Esophagus (tissue), 2 donors: ENCODE measurements around the gene AEN. TPM values are rescaled to one million over a fixed set of nuclear protein-coding genes. Genes with fewer than 3 reads are reported as not detected.

Experiments used
- H3K27ac ChIP-seq, 2 donors: one replicate each; pipeline ENCODE4 v1.5.1; 2013; ENCODE audit warnings: low read depth in 2 of 2, mild to moderate bottlenecking in 2 of 2, inconsistent platforms in 1 of 2, low read length in 1 of 2, moderate library complexity in 1 of 2
- H3K27me3 ChIP-seq, 2 donors: one replicate each; pipeline ENCODE4 v1.6.1; 2013; ENCODE audit warnings: low read length in 2 of 2, control low read depth in 1 of 2, mild to moderate bottlenecking in 1 of 2; ENCODE audit not compliant: insufficient read depth in 2 of 2, control insufficient read depth in 1 of 2
- H3K36me3 ChIP-seq, 2 donors: one replicate each; pipeline ENCODE4 v1.6.1; 2013; ENCODE audit warnings: low read length in 1 of 2; ENCODE audit not compliant: control insufficient read depth in 2 of 2, insufficient read depth in 2 of 2
- H3K4me1 ChIP-seq, 2 donors: one replicate each; pipeline ENCODE4 v1.6.1; 2013; ENCODE audit warnings: low read length in 1 of 2; ENCODE audit not compliant: control insufficient read depth in 2 of 2, insufficient read depth in 2 of 2
- H3K4me3 ChIP-seq, 2 donors: one replicate each; pipeline ENCODE4 v1.5.1; 2013; ENCODE audit warnings: low read length in 2 of 2, mild to moderate bottlenecking in 2 of 2, low read depth in 1 of 2, moderate library complexity in 1 of 2
- H3K9me3 ChIP-seq, 2 donors: one replicate each; pipeline ENCODE4 v1.6.1; 2013; ENCODE audit warnings: mild to moderate bottlenecking in 2 of 2, low read depth in 1 of 2, low read length in 1 of 2, moderate library complexity in 1 of 2; ENCODE audit not compliant: control insufficient read depth in 2 of 2, insufficient read depth in 1 of 2
- WGBS, 2 donors: extraction: QIAGEN DNeasy Blood & Tissue Kit; methylation state at CpG; one replicate each; pipeline ENCODE4 v1.1.7; 2013; 5-methylcytosine and 5-hydroxymethylcytosine counted together
- polyA plus RNA-seq, 2 donors: library from polyadenylated mRNA; stranded (reverse); fragments of 200-250 nt; gene quantifications; one replicate each; pipeline ENCODE4 v1.2.3, GENCODE V29; 2013
- donor health status: healthy with polysubstance abuse.
- donor health status: Bipolar disorder and iron deficiency.

AEN gene
- polyA plus RNA-seq, 2 donors = 5.5 to 10.1 TPM

DNA sequence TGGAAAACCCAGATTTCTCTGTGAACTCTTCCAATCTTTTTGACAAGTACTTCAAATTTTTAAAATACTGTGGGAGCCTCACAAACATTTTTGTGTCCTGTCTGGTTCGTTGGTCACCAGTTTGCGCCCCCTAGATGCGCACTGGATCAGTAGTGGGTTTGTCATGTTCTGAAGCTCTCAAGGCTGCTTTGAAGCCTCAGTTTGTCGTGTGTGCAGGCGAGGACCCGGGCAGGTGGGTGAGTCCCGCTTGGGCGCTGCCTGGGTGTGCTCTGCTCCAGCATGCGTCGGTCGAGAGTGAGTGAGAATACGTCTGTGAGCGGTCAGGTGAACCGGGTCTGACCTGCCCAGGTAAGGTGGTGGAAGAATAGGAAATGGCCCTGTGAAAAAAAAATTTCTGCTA lies 17.3 kb upstream of the AEN start:
- Histone ChIP-seq H3K27ac (no peak overlapping the region), H3K9me3 (no peaks in the 10 kb centered on the region), H3K36me3 (no peaks in the 10 kb centered on the region), H3K4me3 (no peak overlapping the region), H3K27me3 (peaks cover 0 to 23% of the 10 kb centered on the region in 2 donors), H3K4me1 (no peaks in the 10 kb centered on the region)
- WGBS, 2 donors = 10 to 15% methylated on average over 14 of the region's 14 CpGs

DNA sequence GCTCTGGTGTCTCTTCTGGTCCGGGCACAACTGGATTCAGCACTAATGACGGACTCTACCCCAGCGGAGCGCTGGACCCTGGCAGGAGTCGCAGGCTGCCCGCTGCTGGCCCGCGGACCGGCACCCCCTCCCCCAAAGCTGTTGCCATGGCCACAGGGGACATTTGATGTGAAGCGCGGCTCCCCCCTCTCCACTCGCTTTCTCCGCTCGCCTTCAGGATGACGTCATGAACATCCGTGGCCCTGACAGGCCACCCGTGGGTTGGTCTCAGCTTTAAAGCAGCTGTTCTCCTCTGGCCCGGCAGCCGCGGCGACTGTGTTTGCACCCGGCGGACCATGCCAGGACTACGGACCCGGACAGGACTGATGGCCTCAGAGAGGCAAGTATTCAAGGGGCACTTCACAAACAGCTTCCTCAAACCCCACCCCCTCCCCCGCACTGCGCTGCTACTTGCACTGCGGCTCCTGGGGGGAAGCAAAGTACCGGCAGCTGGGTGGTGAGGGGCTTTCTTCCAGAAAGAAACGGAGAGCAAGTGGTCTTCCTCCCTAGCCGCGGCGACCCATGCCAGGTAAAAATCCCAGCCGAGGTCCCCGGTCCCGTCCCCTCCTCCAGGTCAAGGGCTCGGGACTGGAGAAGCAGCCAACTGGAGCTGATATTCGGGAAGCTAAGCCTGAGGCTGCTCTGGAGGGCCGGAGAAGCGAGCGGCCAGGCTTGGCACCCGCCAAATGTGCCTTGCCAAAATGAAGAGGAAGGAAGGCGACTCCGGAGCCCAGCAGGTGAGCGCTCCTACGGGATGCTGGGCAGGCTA lies 16.6 kb upstream of the AEN start:
- no peaks in the 10 kb centered on the region for H3K36me3 ChIP-seq
- no peaks in the 10 kb centered on the region for H3K9me3 ChIP-seq
- no peak overlapping the region for H3K4me3 ChIP-seq
- H3K27ac ChIP-seq = no peak overlapping the region
- no peaks in the 10 kb centered on the region for H3K4me1 ChIP-seq
- 3% methylated on average over 46 of the region's 46 CpGs for WGBS, 2 donors
- peaks cover 0 to 23% of the 10 kb centered on the region in 2 donors for H3K27me3 ChIP-seq

DNA sequence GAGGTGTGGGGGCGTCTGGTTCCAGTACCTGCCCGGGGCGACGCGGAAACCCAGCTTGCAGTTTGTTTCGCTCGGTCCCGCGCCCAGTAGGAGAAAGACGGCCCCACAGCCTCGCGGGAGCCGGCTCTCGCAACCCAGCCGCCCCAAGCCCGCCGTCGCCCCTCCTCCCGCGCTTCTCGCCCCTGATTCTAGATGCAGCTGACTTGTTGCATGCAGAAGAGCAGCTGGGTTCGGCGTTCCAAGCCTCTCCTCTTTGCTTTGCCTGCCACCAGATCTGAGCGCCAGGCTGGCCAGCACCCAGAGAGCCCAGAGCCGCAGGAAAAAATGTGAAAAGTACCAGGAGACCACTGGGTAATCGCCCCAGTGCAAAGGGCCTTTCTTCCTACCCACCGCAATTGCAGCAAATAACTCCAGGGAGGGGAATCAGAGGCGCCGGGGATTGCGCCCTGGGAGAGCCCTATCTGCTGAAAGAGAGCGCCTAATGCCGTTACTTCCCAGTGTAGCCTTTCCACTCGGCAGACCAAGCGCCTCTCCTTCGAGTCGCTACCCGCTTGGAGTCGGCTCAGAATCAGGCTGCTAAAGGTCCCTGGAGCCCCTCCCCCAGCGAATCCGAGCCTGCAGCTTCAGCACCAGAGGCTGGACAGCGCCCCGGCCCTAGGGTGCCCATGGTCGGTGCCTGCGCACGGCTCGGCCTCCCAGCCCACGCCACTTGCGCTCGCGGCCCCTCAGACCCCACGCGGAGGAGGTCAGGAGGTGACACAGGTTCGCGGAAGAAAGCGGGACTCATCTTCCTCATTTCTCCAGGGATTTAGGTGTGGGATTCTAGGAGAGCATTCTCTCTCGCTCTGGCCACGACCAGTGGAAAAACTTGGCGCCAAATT lies 15.7 kb upstream of the AEN start:
- Histone ChIP-seq H3K27me3 (peaks cover 0 to 23% of the 10 kb centered on the region in 2 donors), H3K4me1 (no peaks in the 10 kb centered on the region), H3K4me3 (no peak overlapping the region), H3K27ac (no peak overlapping the region), H3K36me3 (no peaks in the 10 kb centered on the region), H3K9me3 (no peaks in the 10 kb centered on the region)
- WGBS, 2 donors = 4 to 5% methylated on average over 58 of the region's 58 CpGs

DNA sequence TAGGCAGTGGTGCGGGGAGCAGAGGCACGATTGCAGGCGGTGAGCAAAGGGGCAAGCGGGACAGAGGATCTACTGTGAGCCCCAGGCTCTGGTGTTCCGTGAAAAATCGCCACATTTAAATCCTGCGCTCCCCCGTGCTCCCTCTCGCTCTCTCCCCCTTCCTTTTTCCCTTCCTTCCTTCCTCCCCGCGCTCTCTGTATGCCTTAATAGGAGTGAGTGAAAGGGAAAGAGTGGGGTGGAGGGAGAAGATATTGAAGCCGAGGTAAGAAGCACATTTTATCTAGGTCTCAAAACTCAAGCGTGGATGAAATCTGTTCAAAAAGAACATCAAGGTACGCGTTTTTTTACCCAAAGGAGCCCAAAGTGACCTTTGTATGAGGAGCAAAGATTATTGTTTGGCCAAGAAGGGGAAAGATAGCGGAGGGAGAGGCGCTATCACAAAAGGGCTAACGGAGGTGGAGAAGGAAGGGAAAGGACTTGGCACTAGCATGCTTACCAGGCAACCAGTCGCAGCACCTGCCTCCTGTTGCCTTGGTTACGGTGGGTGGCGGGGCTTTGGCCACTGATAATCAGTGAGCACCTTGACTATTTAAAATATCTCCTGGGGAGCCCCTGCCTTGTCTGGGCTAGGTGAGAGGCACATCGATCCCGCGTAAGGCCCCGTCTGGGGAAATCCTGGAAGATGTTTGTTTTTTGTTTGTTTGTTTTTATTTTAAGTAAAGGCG lies 14.9 kb upstream of the AEN start:
- H3K27ac ChIP-seq = no peak overlapping the region
- H3K27me3 ChIP-seq = peaks cover 0 to 23% of the 10 kb centered on the region in 2 donors
- no peaks in the 10 kb centered on the region for H3K4me1 ChIP-seq
- WGBS, 2 donors = 15 to 18% methylated on average over 26 of the region's 26 CpGs
- H3K9me3 ChIP-seq = no peaks in the 10 kb centered on the region
- no peaks in the 10 kb centered on the region for H3K36me3 ChIP-seq
- no peak overlapping the region for H3K4me3 ChIP-seq

DNA sequence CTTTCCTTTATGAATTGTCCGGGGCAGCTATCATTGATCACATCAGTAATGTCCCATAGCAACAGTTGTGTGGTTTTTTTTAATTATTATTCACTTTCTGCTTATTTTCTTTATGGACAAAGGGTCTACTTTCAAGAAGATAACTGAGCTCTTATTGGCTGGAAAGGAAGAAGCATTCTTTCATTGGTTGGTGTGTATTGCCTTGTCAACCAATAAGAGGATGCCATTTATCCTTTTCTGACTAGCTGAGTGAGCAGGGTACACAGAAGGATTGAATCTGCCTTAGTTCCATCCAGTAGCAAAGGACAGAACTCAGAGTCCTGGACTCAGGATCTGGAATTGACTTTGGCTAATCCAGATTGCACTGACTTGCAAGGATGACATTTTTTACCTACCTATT lies 13.2 kb upstream of the AEN start:
- Histone ChIP-seq H3K4me3 (no peak overlapping the region), H3K9me3 (no peaks in the 10 kb centered on the region), H3K36me3 (no peaks in the 10 kb centered on the region), H3K27ac (no peak overlapping the region), H3K4me1 (no peaks in the 10 kb centered on the region), H3K27me3 (peaks cover 0 to 23% of the 10 kb centered on the region in 2 donors)
- 76 to 84% methylated on average over 1 of the region's 1 CpG for WGBS, 2 donors

DNA sequence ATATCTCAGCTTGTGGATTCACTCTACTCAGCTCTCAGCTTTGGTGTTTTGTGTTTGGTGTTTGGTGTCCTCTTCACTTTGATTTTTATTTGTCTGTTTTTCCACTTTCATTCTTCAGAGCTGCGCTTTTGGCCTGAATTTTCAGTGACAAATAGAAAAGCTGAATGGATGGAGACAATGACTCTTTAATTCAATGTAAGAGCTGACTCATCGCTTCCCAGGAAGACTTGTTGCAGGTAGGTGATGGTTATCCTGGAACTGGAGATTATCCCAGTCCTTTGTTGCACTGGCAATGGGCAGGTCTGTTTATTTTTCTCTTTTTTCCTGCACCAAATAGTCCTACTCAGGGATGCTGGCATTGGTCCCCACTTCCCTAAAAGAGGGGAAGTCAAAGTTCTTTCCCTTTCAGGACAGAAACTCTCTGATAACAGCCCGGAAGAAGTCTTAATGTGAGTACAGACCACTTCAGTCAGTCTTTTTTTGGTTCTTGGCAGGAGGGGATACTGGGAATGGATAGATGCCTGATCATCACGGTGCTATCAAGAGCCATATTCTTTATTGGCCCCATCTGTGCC lies 12.4 kb upstream of the AEN start:
- no peaks in the 10 kb centered on the region for H3K9me3 ChIP-seq
- WGBS, 2 donors = 70 to 79% methylated on average over 4 of the region's 4 CpGs
- H3K36me3 ChIP-seq = no peaks in the 10 kb centered on the region
- H3K4me1 ChIP-seq = no peaks in the 10 kb centered on the region
- H3K27me3 ChIP-seq = peaks cover 0 to 23% of the 10 kb centered on the region in 2 donors
- no peak overlapping the region for H3K27ac ChIP-seq
- H3K4me3 ChIP-seq = no peak overlapping the region

DNA sequence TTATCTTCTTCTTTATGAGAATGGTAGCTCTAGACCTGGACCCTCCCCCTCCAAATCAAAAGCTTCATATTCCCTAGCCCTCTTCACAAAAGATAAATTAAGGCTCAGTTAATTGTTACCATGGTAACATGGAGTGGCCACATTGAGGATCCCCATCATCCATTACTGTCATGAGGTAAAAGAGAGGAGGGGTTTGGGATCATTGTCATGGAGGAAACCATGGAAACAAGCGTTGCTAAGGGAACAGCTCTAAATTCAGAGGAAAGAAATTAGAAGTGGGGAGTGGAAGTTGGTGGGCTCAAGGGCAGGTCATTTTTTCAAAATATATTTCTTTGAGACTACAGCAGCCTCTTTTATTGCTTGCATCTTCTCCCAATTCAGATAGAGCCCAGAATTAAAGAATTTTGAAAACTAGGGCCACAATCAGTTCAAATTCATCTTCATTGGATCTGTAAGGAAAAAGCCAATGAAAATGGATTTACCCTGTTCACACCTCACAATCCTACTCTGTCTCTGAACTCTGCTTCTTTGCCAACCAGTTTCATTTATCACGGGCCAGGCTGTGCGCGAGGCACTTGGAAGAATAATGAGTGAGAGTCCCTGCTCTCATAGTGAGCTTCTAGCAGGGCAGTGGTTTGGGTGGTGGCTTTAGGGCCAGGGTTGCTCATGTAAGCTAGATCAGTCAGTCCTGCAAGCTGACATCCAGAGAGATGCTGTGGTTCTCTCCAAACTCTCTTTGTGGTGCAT lies 11.6 kb upstream of the AEN start:
- Histone ChIP-seq H3K27me3 (peaks cover 0 to 15% of the 10 kb centered on the region in 2 donors), H3K4me3 (no peak overlapping the region), H3K36me3 (no peaks in the 10 kb centered on the region), H3K27ac (no peak overlapping the region), H3K9me3 (no peaks in the 10 kb centered on the region), H3K4me1 (no peaks in the 10 kb centered on the region)
- WGBS, 2 donors = 64 to 65% methylated on average over 4 of the region's 4 CpGs

DNA sequence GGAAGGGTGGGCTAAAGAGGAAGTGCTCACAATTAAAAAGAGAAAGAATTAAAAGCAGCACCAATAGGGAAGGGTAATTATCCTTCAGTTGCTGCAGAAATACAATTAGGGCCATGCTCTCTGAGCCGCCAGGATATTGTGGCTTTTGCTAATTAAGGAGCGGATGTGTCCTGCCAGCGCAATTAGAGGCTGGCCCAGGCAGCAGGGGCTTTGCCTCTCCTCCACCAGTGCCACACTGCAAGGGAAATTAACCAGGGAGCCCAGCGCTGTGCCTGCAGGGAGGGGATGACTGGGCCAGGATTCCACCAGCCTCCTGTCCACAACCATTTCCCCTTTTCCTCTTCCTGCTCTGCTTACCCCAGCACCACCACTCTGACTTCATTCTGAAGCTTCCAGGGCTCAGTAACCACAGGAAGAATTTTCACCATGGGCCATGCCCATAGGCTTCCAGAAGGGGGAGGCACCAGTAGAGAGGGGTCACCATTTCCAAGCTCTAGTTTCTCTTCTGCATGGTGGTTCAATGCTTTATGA lies 10.4 kb upstream of the AEN start:
- no peaks in the 10 kb centered on the region for H3K9me3 ChIP-seq
- 38 to 48% methylated on average over 4 of the region's 4 CpGs for WGBS, 2 donors
- H3K36me3 ChIP-seq = no peaks in the 10 kb centered on the region
- H3K27me3 ChIP-seq = peaks cover 0 to 3% of the 10 kb centered on the region in 2 donors
- no peak overlapping the region for H3K27ac ChIP-seq
- H3K4me1 ChIP-seq = no peaks in the 10 kb centered on the region
- H3K4me3 ChIP-seq = no peak overlapping the region
